ENCODE results near the gene PDZRN4.
"Not testable (repeated sequence)": the region's sequence is repeated elsewhere in the genome, so short reads cannot be mapped to it uniquely, and the experiment has no call there.

PDZRN4 gene

GRCh38 chr12:41509271-41510055 lies 321.3 kb downstream of the PDZRN4 start:
- no peak for DNase-seq (ENCODE audit: low read depth in 1 of 2, low spot score in 1 of 2)

- no peak for DNase-seq (ENCODE audit: low read depth in 1 of 2, low spot score in 1 of 2)
These were observed 322.4 kb downstream of the PDZRN4 start for GRCh38 chr12:41510470-41510869.

- no peak for DNase-seq (ENCODE audit: low read depth in 1 of 2, low spot score in 1 of 2)
These were observed 323.1 kb downstream of the PDZRN4 start for GRCh38 chr12:41511247-41511646.

DNA sequence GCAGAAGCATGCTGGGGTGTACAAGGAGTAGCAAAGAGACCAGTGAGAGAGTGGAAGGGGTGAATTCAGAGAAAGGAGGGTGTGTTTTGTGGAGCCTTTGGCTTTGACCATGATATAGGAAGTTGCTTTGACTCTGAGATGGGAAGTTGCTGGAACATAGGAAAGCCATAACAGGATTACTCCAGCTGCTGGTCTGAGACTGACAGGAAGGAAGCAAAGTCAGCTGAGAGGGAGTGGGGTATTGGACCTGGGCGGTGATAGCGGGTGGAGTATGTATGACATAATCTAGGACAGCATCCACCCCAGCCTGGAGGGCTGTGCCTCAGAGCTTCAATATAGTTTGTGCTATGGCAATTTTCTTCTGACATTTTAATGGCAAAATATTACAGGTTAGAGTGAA lies 324.4 kb downstream of the PDZRN4 start:
- DNase-seq (ENCODE audit: low read depth in 1 of 2, low spot score in 1 of 2) = no peak

DNA sequence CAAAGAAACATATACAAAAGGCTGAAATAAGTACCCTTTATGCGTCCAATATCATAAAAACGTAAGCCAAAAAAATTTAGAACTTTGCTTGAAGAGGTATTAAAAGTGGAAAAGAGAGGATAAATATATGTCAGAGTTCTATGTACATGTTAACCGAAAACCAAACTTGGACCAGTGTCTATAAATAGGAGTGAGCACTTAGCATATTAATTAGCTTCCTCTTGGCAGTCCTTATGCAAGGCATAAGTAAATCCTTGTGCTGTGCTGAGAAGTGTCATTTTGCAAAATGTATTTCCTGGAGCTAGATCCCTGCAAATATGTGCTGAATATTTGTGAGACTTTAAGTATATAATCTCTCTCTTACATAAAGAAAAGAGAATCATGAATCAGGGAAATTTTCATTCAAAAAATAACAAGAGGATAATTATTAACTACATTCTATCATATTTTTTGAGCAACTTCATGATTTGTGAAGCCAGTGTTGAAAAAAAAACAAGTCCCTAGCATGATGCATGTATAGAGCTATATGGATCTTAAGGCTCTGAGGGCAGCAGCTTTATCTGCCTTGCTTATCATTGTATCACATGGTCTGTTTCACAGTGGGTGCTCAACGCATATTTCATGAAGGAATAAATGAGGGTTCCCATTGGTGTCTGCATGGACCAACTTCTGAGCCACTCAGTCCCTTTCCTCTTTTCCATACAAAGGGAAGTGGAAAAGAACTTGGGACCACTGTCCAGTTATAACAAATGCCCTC lies 326.1 kb downstream of the PDZRN4 start:
- DNase-seq (ENCODE audit: low read depth in 1 of 2, low spot score in 1 of 2) = no peak

GRCh38 chr12:41514907-41515306 lies 326.8 kb downstream of the PDZRN4 start:
- DNase-seq (ENCODE audit: low read depth in 1 of 2, low spot score in 1 of 2) = no peak

DNA sequence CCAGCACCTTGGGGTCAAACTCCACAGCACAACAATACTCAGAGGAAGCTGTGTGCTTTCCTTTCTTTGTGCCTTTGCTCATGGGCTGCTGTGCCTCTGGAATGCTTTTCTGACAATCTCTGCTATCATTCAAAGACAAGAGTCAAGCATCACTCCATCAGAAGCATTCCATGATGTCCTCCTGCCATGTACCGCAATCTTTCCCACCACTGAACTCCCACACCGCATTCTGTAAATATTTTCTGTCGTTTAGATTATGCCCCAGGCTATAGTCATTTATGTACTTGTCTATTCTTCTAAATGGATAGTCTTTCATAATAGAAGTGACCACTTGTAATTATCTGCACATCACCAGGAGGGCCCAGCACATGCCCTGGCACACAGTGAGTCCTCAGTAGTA lies 327.8 kb downstream of the PDZRN4 start:
- DNase-seq (ENCODE audit: low read depth in 1 of 2, low spot score in 1 of 2) = no peak

DNA sequence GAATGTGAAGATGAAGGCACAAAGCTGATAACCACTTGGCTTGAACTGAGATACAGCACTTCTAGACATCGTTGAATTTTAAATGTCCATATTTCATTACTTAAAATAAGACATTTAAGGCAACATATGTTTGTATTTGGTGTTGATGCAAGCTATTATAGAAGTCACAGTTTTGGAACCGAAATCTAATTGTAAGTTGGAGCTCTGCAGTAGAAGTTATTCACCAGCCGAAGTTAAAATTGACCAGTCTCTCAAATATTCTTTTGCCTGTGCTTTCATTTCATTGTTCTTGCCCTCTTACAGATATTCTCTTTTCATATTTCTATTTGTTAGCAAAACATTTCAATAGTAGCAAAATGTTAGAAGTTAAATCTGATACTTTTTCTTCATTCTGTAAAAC lies 332.7 kb downstream of the PDZRN4 start:
- no peak for DNase-seq (ENCODE audit: low read depth in 1 of 2, low spot score in 1 of 2)

DNA sequence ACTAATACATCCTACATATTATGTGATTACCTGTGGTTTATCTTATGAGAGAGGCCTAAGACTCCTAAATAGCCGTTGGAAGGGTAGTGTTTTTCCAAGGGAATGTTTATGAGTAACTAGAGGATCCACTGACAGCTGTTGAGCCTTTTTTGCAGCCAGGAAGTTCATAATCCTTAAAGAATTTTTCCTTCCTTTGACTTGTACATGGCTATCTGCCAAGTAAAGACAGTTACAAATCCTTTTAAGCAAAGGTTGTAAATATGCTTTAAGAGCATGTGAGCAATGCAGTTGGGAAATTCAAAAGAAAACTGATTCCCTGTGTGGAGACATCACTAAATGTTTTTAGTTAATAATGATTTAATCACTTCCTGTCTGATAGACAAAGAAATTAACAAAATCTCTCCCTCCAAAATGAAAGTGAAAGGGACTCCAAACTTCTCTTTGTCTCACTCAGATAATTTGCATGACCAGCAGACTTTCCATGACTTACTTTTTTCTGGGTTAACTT lies 333.8 kb downstream of the PDZRN4 start:
- DNase-seq (ENCODE audit: low read depth in 1 of 2, low spot score in 1 of 2) = no peak

- no peak for DNase-seq (ENCODE audit: low read depth in 1 of 2, low spot score in 1 of 2)
These were observed 338.9 kb downstream of the PDZRN4 start for GRCh38 chr12:41527062-41527461.

DNA sequence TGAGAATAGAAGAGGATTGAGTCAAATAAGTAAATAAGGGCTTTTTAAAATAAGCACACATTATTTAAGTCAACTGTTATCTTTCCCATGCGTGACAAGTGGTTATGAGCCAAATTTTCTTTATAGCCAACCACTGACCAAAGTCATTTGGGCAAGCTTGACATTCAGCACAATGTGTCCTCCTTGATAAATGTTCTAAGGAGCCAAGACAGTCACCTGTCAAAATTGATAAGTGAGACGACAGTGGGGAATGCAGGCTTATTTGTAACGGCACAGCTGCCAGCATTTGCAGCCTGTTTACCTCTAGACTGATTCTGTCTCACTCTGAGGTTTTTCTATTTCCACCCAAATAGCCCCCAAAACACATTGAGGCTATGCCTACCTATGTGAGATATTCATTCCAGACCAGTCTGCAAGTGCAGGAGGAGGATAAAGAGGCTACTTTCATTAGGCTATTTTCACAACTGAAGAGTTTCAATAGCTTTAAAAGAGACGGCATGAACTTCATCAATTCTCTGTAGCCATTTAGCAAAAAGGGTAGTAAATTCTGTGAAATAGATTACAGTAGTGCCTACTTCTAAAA lies 339.5 kb downstream of the PDZRN4 start:
- no peak for DNase-seq (ENCODE audit: low read depth in 1 of 2, low spot score in 1 of 2)

GRCh38 chr12:41528874-41529273 lies 340.8 kb downstream of the PDZRN4 start:
- no peak for DNase-seq (ENCODE audit: low read depth in 1 of 2, low spot score in 1 of 2)

DNA sequence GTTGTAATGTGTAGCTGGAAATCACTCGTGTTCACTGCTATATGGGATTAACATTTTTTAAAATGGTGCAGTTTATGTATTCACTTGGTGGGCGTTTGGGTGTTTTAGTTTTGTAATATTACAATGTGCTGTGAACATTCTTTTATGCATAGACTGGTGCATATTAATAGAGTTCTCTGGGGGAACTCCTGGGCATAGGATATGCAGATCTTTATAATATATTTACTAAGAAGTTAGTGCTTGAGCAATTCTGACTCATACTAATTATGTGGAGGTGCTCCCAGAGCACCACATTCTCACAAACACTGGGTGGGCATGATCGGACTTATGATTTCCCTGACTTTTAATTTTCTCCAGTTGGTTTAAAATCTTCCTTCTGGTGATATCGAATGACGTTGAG lies 342.3 kb downstream of the PDZRN4 start:
- no peak for DNase-seq (ENCODE audit: low read depth in 1 of 2, low spot score in 1 of 2)

- DNase-seq (ENCODE audit: low read depth in 1 of 2, low spot score in 1 of 2) = no peak
These were observed 343.2 kb downstream of the PDZRN4 start for GRCh38 chr12:41531147-41531829.

DNA sequence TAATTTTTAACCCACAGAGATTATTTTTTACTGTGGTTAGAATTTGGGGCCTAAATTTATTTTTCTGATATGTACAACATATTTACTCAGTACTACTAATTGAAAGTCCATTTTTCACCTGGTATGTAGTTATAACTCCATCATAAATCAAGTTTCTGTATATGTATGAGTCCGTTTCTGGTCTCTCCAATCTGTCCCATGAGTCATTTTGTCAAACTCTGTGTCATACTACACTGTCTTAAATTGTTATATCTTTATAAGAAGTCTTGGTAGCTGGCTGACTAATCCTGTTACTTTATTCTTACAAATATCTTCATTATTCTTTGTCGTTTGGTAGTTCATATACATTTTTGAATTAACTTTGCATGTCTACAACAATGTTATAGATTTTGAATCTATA lies 344.0 kb downstream of the PDZRN4 start:
- DNase-seq (ENCODE audit: low read depth in 1 of 2, low spot score in 1 of 2) = no peak

DNA sequence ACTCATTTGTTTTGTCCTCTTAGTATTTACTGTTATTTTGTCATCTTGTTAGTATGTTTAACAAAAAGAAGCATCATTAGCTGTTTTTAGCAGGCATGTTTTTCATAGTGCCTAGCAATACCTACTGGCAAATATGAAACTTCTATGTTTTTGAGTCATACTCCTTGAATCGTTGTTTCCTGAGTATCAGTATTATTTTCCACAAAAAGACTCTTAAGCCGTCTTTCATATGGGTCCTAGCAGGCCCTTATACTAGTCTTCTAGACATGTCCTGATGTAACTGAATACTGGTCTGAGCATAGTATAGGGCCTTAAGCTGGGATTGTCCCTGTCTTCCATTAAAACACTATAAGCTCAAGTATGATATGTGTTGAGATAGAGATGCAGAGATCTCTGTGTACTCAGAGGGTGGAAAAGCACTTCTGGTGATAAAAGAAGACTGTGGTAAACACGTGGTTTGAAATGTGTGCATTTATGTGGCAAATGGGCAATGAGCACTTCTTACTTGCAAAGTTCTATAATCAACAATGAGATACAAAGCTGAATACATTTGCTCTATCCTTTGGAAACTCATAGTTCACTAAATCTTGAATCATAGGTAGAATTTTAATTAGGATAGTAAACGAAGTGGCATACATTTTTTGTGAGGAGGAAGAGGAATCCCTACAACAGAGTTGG lies 348.8 kb downstream of the PDZRN4 start:
- DNase-seq (ENCODE audit: low read depth in 1 of 2, low spot score in 1 of 2) = no peak

DNA sequence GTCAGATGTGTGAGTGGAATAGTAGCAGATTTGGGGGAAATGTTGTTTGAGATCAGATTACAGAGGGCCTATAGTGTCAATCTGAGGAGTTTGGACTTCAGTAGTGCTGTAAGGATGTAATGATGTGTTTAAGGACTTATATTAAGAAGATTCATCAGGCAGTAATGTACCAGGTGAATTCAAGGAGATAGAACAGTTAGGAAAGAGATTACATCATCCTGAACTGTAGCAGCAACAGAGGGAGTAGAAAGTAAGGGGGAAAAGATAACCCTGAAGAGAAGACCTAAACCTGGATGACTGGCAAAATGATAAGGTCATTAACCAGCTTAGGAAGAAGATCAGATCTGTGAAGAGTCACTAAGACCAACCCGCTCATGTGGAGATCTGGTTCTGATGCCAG lies 349.4 kb downstream of the PDZRN4 start:
- no peak for DNase-seq (ENCODE audit: low read depth in 1 of 2, low spot score in 1 of 2)

DNA sequence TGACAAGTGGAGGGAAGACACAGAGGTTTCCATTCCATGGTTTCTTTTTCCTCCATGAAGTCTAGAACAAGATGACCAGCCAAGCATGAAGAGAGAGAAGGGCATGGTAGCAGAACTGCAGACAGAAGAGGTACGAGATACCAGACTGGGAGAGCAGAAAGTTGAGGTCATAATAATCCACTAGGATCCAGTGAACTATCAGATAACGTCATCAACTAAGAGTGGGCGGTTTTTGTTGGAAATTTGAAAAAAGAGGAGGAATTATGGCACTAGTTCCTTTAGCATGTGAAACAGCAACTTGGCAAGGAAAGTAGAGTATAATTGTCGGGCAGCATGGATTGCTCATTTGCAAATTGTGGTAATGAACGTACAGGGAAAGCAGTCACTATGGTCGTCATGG lies 357.6 kb downstream of the PDZRN4 start:
- DNase-seq (ENCODE audit: low read depth in 1 of 2, low spot score in 1 of 2) = no peak

DNA sequence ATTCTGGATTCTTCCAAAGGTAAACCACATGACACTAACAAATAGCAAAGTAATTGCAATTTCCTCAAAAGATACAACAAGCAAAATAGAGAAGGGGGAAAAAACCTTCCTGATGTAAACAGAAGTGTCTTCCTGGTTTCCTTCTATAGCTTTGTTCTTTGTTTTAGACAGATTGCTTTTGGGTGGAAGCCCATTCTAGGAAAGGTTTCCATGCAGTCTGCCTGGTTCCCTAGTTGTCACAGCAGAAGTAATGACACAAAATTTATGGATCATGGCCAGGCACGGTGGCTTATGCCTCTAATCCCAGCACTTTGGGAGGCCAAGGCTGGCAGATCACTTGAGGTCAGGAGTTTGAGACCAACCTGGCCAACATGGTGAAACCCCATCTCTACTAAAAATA lies 359.0 kb downstream of the PDZRN4 start:
- not testable (repeated sequence) for DNase-seq (ENCODE audit: low read depth in 1 of 2, low spot score in 1 of 2)

DNA sequence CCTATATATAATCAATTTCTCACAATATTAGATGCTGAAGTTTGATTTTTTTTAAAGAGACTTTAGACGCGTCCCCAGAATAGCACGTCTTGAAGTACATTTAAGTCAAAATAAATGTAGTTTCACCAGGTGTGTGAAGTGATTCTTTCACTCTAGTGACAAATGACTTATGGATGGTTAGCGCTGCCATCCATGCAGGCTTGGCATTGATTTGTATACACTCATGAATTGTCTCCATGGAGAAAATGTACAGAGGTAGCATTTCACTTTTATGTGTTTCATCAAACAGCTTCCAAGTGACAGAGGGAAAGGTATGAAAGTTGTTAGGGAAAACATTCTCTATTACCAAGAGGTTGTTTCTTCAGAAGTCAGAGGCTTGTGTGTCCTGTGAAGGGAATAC lies 360.8 kb downstream of the PDZRN4 start:
- DNase-seq (ENCODE audit: low read depth in 1 of 2, low spot score in 1 of 2) = no peak

DNA sequence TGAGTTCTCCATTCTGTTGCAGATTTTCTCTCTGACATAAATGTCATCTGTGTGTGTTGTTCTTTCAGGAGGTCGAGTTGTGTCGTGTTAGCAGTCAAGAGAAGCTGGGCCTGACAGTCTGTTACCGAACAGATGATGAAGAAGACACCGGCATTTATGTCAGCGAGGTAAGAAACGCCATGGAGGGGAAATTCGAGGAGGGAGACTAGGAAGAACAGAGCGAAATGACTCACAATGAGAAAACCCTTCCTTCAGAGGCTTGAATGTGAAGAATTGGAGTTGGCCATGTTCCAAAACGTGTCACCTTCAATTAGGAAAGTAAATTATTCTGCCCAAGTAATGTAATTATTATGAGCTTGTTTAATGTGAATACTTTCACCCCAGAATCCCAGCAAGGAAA lies 364.5 kb downstream of the PDZRN4 start:
- no peak for DNase-seq (ENCODE audit: low read depth in 1 of 2, low spot score in 1 of 2)

All from stimulated activated CD4-positive, alpha-beta T cell treated with anti-CD3 and anti-CD28 coated beads, Interleukin-15, amount 100 ng/mL, for 1 hour (primary cell).